Endothelial cell of umbilical vein (primary cell): ENCODE data around the gene DLGAP4. TPM values are rescaled to one million over a fixed set of nuclear protein-coding genes. Genes with fewer than 3 reads are reported as not detected.

ENCODE experiments used
- BruUV-seq: library from RNA; stranded (reverse); fragments of 400-500 nt; replicated peaks from 2 replicates; lab custom pipeline; 2021; lab: Mats Ljungman, UMichigan
- CTCF ChIA-PET: fragments of 300-600, 350-600 bp; sonication (Branson Sonifier 250); formaldehyde crosslinking; loops from one replicate; lab custom pipeline; 2021; ENCODE audit warnings: antibody characterized with exemption, inconsistent platforms; lab: Charles Lee
- POLR2A ChIA-PET: fragments of 300-600, 350-600 bp; sonication (Branson Sonifier 250); formaldehyde crosslinking; loops from one replicate; lab custom pipeline; 2021; ENCODE audit warnings: antibody characterized with exemption, inconsistent platforms; lab: Charles Lee
- DNase-seq: peaks from one replicate; pipeline ENCODE4 v3.0.0-alpha.2; 2011; ENCODE audit warnings: low read depth, low spot score
- FAIRE-seq: peaks from 2 replicates; lab custom pipeline; 2011; peaks lifted over from hg19 to GRCh38; lab: Jason Lieb, UNC
- H2AFZ ChIP-seq: 2 replicates; pipeline ENCODE4 v1.6.0; 2012; ENCODE audit warnings: low read depth, low read length, control low read depth, inconsistent platforms
- H3K27ac ChIP-seq: 2 replicates; pipeline ENCODE4 v1.5.1; 2011; ENCODE audit warnings: low read depth, mild to moderate bottlenecking, control low read depth, low read length, moderate library complexity; ENCODE audit not compliant: insufficient read depth
- H3K27me3 ChIP-seq, 2 experiments: 2 replicates each; pipeline versions ENCODE4 v1.6.0 to v1.6.1; 2011; ENCODE audit warnings: low read length in 2 of 2, mixed read lengths in 1 of 2; ENCODE audit not compliant: control insufficient read depth in 2 of 2, insufficient read depth in 2 of 2
- H3K36me3 ChIP-seq, 2 experiments: 2 replicates in 1 of 2; 3 replicates in 1 of 2; pipeline ENCODE4 v1.5.1; 2011; ENCODE audit warnings: low read length in 2 of 2, mild to moderate bottlenecking in 1 of 2, moderate library complexity in 1 of 2; ENCODE audit not compliant: control insufficient read depth in 2 of 2, insufficient read depth in 2 of 2; ENCODE audit errors: extremely low read depth in 1 of 2
- H3K4me1 ChIP-seq: 3 replicates; pipeline ENCODE4 v1.5.1; 2011; ENCODE audit warnings: mild to moderate bottlenecking, low read length; ENCODE audit not compliant: control insufficient read depth, insufficient read depth; ENCODE audit errors: extremely low read depth
- H3K4me2 ChIP-seq: 2 replicates; pipeline ENCODE4 v1.6.1; 2011; ENCODE audit warnings: low read length, control low read depth, mixed read lengths; ENCODE audit not compliant: insufficient read depth
- H3K4me3 ChIP-seq, 3 experiments: fragments of 200-600 bp in 1 of 3; sonication (generic), shearing (Covaris generic) in 1 of 3; replicated peaks in 1 of 3; 2 replicates each; pipeline ENCODE4 v1.5.1; 2011 to 2016; ENCODE audit warnings: control low read depth in 3 of 3, low read length in 3 of 3, mild to moderate bottlenecking in 2 of 3, inconsistent platforms in 1 of 3, low read depth in 1 of 3, moderate library complexity in 1 of 3; ENCODE audit not compliant: insufficient read depth in 1 of 3
- H3K79me2 ChIP-seq: 2 replicates; pipeline ENCODE4 v1.6.0; 2012; ENCODE audit warnings: low read length, inconsistent platforms; ENCODE audit not compliant: control insufficient read depth, insufficient read depth
- H3K9ac ChIP-seq: replicated peaks from 2 replicates; pipeline ENCODE3; 2011; ENCODE audit warnings: low read length, control low read depth; ENCODE audit not compliant: insufficient read depth; ENCODE audit errors: extremely low read depth
- H3K9me1 ChIP-seq: replicated peaks from 3 replicates; pipeline ENCODE4 v1.6.0; 2011; ENCODE audit warnings: mild to moderate bottlenecking, low read length; ENCODE audit not compliant: control insufficient read depth, insufficient read depth; ENCODE audit errors: extremely low read depth
- H3K9me3 ChIP-seq: replicated peaks from 2 replicates; pipeline ENCODE4 v1.5.1; 2012; ENCODE audit warnings: low read length, inconsistent platforms; ENCODE audit not compliant: control insufficient read depth, insufficient read depth
- H4K20me1 ChIP-seq: replicated peaks from 2 replicates; pipeline ENCODE3; 2011; ENCODE audit warnings: mild to moderate bottlenecking, low read length; ENCODE audit not compliant: control insufficient read depth, insufficient read depth; ENCODE audit errors: extremely low read depth
- CTCF ChIP-seq, 2 donors: IDR thresholded peaks; 1 replicate in 1 of 2; 2 replicates in 1 of 2; pipeline ENCODE4 v1.5.1; 2011; ENCODE audit warnings: low read length in 2 of 2, mild to moderate bottlenecking in 2 of 2, moderate library complexity in 2 of 2, control low read depth in 1 of 2, inconsistent platforms in 1 of 2, low read depth in 1 of 2; ENCODE audit not compliant: insufficient read depth in 1 of 2; ENCODE audit errors: extremely low read depth in 1 of 2
- EZH2 ChIP-seq: IDR thresholded peaks from 2 replicates; pipeline ENCODE4 v1.6.1; 2012; ENCODE audit warnings: borderline replicate concordance, low read depth, mild to moderate bottlenecking, moderate library complexity, low read length, inconsistent platforms; ENCODE audit not compliant: severe bottlenecking
- FOS ChIP-seq: IDR thresholded peaks from 2 replicates; pipeline ENCODE4 v1.6.1; 2011; ENCODE audit warnings: mild to moderate bottlenecking, low read length, moderate library complexity, borderline replicate concordance; ENCODE audit not compliant: insufficient read depth
- GATA2 ChIP-seq: IDR thresholded peaks from 2 replicates; pipeline ENCODE4 v1.7.0; 2011; ENCODE audit warnings: low read depth, mild to moderate bottlenecking, moderate library complexity, mixed read lengths, low read length; ENCODE audit not compliant: insufficient read length, insufficient read depth
- JUN ChIP-seq: IDR thresholded peaks from 2 replicates; pipeline ENCODE4 v1.6.1; 2011; ENCODE audit warnings: borderline replicate concordance, low read depth; ENCODE audit not compliant: insufficient read length, insufficient read depth
- MAX ChIP-seq: IDR thresholded peaks from 2 replicates; pipeline ENCODE4 v1.6.1; 2011; ENCODE audit not compliant: insufficient read depth, insufficient read length
- MYC ChIP-seq: IDR thresholded peaks from one replicate; pipeline ENCODE4 v1.6.1; 2011; ENCODE audit warnings: mild to moderate bottlenecking, low read depth, low read length
- POLR2A ChIP-seq: IDR thresholded peaks from 2 replicates; pipeline ENCODE4 v1.6.1; 2012; ENCODE audit warnings: low read depth, mild to moderate bottlenecking, control low read depth, low read length
- POLR2AphosphoS5 ChIP-seq: IDR thresholded peaks from 2 replicates; pipeline ENCODE4 v1.6.1; 2012; ENCODE audit warnings: low read depth, mild to moderate bottlenecking, control low read depth, low read length, moderate library complexity; ENCODE audit not compliant: insufficient read depth
- dilution Hi-C: fragments of 300-500 bp; cut with MboI; formaldehyde crosslinking; loops from one replicate; pipeline ENCODE4 v1.15.0; 2019; ENCODE audit warnings: low sequenced_read_pairs; ENCODE audit not compliant: extremely low pct_ligation_motif_present
- intact Hi-C: fragments of 100-400 bp; cut with micrococcal nuclease; formaldehyde crosslinking; loops from one replicate; pipeline ENCODE4 v1.10.0; 2022
- polyA plus RNA-seq, 4 experiments: library from polyadenylated mRNA; depleted of rRNA in 3 of 4; stranded (reverse) in 3 of 4; unstranded in 1 of 4; fragments of >200 nt; gene quantifications; 2 replicates each; pipeline versions ENCODE4 v1.2.1 to v1.2.3, GENCODE V29; 2011 to 2012; ENCODE audit warnings: missing spikeins in 1 of 4
- total RNA-seq: library from RNA; stranded (reverse); gene quantifications from 2 replicates; pipeline ENCODE4 v1.2.3, GENCODE V29; 2021

DLGAP4 gene
- total and polyA plus RNA-seq, 2 donors (not counting 3 experiments of a cell fraction or from before 2014, with no cell fraction given), result 57.5 to 125 TPM

DNA sequence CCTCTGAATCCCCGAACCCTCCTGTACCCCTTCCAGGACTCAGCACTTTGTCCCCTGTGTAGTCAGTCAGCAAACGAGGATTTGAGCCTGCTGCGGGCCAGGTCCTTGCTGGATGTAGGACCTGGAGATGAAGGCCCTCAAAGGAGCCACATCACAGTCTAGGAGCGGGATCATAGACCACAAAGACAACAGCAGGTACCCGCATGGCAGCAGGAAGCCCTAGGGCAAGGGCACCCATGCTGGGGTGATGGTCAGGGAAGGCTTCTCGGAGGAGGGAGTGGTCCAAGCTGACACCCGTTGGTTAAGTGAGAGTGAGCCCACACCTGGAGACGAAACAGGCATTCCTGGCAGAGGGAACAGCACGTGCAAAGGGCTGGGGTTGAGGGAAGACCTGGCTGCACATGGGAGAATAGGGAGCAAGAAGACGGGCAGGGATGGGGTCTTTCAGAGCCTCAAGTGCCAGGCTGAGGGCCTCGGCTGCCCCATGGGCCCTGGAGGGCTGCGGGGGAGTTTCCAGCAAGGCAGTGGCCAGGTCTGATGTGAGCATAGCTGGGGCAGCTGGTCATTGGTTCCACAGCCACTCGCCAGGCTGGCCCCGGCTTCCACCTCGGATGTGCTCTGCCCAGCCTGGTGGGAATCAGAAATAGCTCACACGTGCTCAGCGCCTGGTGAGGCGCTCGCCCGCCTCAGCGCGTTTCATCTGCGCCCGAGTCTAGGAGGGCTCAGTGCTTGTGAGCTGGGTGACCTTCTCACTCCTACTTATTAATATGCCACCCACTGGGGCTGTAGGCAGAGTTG lies 15.0 kb downstream of the DLGAP4 start:
- DNase-seq (no peak), FAIRE-seq (no peak)
- TF ChIP-seq MAX (no peak), GATA2 (no peak), POLR2AphosphoS5 (no peak), CTCF (IDR thresholded peaks at IDR 0.05; ENCODE audit: extremely low read depth in 1 of 2, insufficient read depth in 1 of 2, low read depth in 1 of 2, low read length in 2 of 2) (no peak), JUN (no peak), POLR2A (no peak), EZH2 (no peak), FOS (no peak), MYC (no peak)
- no peaks in the 10 kb centered on the region for H3K79me2 ChIP-seq
- H2AFZ ChIP-seq, result no peak overlapping the region
- H3K4me2 ChIP-seq, result no peak overlapping the region
- ChIA-PET POLR2A (no interaction called here), CTCF (no interaction called here)
- H3K27me3 ChIP-seq, result no peaks in the 10 kb centered on the region
- no peaks in the 10 kb centered on the region for H3K9me1 ChIP-seq
- H3K27ac ChIP-seq, result no peak overlapping the region
- no peak overlapping the region for H3K9ac ChIP-seq
- dilution Hi-C loops, result no loop called here
- H3K4me3 ChIP-seq, result no peak overlapping the region
- BruUV-seq, result no TSS peak
- no peaks in the 10 kb centered on the region for H3K36me3 ChIP-seq
- H3K9me3 ChIP-seq, result no peaks in the 10 kb centered on the region
- no peaks in the 10 kb centered on the region for H3K4me1 ChIP-seq
- H4K20me1 ChIP-seq, result no peaks in the 10 kb centered on the region
- intact Hi-C loops, result no loop called here
